Epithelial cell of prostate (primary cell): ENCODE measurements around the gene POC1A.
"Not testable (repeated sequence)": the region's sequence is repeated elsewhere in the genome, so short reads cannot be mapped to it uniquely, and the experiment has no call there.

Experiments used
- DNase-seq: peaks from one replicate; pipeline ENCODE4 v3.0.0-alpha.2; 2011; ENCODE audit warnings: low read depth, low spot score
- H3K27ac ChIP-seq: fragments of 450-650 bp; 2 replicates; pipeline ENCODE4 v1.5.1; 2017; ENCODE audit warnings: mild to moderate bottlenecking

The POC1A gene

DNA sequence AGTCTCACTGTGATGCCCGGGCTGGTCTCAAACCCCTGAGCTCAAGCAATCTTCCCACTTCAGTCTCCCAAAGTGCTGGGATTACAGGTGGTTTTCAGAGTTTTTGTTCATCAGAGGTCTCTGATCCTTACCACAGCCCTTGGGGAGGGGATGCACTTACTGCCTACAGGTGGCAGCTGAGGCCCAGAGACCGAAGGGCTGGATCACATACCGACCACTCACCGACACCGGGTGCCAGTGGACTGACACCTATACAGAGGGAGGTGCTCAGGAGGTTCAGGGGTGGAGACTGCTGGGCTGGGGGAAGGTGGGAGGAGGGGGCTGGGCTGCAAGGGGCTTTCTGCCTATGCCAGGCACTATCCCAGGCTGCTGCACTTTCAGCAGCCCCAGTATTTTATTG, 117.4 kb downstream of the POC1A start:
- no peak for DNase-seq
- H3K27ac ChIP-seq: peak overlapping the region; percentile 60

- DNase-seq: no peak
- no peak overlapping the region for H3K27ac ChIP-seq
Measured at GRCh38 chr3:52036222-52036694, 118.0 kb downstream of the POC1A start.

GRCh38 chr3:52034651-52035050, 119.6 kb downstream of the POC1A start:
- H3K27ac ChIP-seq: no peak overlapping the region
- DNase-seq: no peak

GRCh38 chr3:52034212-52034611, 120.0 kb downstream of the POC1A start:
- no peak for DNase-seq

DNA sequence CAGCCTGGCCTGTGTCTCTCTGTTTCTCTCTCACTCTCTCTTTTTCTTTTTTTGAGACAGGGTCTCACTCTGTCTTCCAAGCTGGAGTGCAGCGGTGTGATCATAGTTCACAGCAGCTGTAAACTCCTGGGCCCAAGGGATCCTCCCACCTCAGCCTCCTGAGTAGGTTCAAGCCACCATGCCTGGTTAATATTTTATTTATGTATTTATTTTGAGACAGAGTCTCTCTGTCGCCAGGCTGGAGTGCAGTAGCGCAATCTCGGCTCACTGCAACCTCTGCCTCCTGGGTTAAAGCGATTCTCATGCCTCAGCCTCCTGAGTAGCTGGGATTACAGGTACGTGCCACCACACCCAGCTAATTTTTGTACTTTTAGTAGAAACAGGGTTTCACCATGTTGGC, 120.5 kb downstream of the POC1A start:
- not testable (repeated sequence) for H3K27ac ChIP-seq, DNase-seq

More at GRCh38 chr3:52034212-52034611, 120.0 kb downstream of the POC1A start:
- H3K27ac ChIP-seq: no peak overlapping the region

GRCh38 chr3:52032702-52033408, 121.4 kb downstream of the POC1A start:
- DNase-seq: no peak
- H3K27ac ChIP-seq: no peak overlapping the region

DNA sequence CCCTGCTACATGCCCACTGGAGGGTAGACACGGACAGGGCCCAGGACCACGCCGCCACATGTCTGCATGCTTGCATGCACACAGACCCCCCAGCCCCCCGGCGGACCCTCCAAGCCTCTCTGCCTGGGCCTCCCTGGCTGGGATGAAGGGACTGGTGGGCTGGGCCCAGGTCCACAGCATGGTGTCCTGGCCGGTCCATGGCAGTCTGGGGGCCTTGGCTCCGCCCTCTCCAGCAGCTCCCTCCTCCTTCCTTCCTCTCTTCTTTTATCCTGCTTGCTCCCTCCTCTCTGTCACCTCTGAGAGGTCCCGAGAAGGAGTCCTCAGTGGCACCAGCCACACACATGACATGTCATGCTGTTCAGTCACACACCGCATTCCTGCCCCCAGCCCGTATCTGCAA, 122.3 kb downstream of the POC1A start:
- DNase-seq: no peak
- H3K27ac ChIP-seq: no peak overlapping the region

GRCh38 chr3:52030714-52031310, 123.4 kb downstream of the POC1A start:
- DNase-seq: peak; percentile 51
- H3K27ac ChIP-seq: peak overlapping the region; percentile 37

DNA sequence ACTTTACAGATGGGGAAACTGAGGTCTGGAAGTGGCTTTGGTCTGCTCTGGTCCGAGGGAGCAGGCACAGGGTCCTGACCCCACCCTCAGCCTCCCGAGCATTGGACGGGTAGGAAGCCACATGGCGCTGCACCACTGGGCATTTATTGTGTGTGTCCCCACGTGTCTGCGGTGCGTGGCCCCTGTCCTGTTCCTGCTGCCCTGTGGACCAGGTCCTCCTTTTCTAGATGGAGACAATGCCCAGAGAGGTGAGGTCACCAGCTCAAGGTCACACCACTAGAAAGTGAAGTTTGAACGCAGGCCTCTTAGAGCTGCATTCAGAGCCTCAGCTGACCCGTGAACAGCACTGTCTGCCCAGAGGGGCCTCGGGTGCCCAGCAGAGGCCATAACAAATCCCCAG, 124.7 kb downstream of the POC1A start:
- no peak for DNase-seq
- H3K27ac ChIP-seq: no peak overlapping the region

DNA sequence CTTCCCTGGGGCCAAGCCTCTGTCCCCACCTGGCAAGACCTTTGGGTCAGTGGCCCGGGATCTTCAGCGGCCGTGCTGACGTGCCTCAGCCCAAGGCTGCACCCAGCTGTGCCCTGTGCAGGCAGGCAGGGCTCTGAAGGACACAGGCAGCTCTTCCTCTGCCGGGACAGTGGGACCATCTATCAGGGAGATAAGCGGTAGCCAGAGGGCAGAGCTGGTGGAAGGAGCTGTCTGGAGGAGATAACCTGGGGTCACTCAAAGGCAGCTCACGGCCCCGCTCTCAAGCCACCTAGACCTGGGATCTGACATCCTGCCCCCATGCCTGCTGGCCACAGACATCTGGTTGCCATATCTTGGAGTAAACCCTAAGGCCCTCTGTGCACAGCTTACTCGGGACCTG, 125.2 kb downstream of the POC1A start:
- DNase-seq: no peak
- H3K27ac ChIP-seq: no peak overlapping the region

DNA sequence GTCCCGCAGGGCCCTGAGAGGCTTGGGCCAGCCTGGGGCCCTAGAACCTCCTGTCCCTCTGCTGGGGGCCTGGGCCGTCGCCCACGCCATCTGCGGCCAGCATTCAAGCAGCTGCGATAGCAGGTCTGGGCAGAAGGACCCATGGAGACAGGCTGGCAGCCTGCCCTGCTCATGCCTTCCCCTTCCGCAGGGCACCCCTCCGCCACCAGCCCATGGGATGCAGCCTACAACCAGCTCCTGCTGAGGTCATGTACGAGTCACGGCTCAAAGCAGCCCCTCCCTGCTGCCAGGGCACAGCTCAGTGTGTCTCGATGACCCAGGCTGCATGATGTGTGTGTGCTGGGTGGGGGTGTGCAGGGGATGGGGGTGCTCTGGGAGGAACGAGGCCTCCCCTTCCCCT, 125.7 kb downstream of the POC1A start:
- no peak overlapping the region for H3K27ac ChIP-seq
- no peak for DNase-seq

GRCh38 chr3:52026041-52026440, 128.2 kb downstream of the POC1A start:
- no peak for DNase-seq
- no peak overlapping the region for H3K27ac ChIP-seq

- DNase-seq: no peak
- no peak overlapping the region for H3K27ac ChIP-seq
Measured at GRCh38 chr3:52025453-52025852, 128.8 kb downstream of the POC1A start.
